Measurements from ENCODE around the gene CAST. TPM values are rescaled to one million over a fixed set of nuclear protein-coding genes. Genes with fewer than 3 reads are reported as not detected.

Gene CAST
- total and polyA plus RNA-seq, 8 donors: 54.0 to 458 (median 209) TPM

DNA sequence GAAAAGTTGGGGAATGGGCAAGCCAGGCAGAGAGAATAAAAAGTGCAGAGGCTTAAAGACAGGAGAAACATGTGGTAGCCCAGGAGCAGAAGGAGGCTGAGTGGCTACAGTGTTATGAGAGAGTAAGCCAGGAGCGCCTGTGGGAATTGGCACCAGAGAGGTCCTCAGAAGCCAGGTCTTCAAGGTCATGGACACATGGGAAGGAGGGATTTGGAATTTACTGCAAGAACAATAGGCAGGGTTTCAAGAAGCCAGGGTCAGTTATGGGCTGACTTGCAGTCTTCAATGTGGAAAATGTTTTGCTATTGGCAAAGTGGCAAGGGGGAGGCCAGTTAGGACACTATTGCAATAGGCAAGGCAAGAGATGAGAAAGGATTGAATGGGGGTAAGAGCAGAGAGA is 116.2 kb downstream of the CAST start:
- peaks cover 0 to 54% (median 25%) of the 10 kb centered on the region in 4 donors for H3K4me1 ChIP-seq
- DNase-seq: no peak
- 65 to 97% (median 81%) methylated on average over 1 of the region's 1 CpG for WGBS, 5 donors
- intact Hi-C loops (cut with DNase I; ENCODE audit: low total_unique reads): no loop called here
- H3K27ac ChIP-seq: no peak overlapping the region
- TF ChIP-seq POLR2A (IDR thresholded peaks at IDR 0.05) (no peak), EP300 (IDR thresholded peaks at IDR 0.05) (no peak), POLR2AphosphoS5 (IDR thresholded peaks at IDR 0.05) (no peak)
- TF ChIP-seq, protein P1, sequence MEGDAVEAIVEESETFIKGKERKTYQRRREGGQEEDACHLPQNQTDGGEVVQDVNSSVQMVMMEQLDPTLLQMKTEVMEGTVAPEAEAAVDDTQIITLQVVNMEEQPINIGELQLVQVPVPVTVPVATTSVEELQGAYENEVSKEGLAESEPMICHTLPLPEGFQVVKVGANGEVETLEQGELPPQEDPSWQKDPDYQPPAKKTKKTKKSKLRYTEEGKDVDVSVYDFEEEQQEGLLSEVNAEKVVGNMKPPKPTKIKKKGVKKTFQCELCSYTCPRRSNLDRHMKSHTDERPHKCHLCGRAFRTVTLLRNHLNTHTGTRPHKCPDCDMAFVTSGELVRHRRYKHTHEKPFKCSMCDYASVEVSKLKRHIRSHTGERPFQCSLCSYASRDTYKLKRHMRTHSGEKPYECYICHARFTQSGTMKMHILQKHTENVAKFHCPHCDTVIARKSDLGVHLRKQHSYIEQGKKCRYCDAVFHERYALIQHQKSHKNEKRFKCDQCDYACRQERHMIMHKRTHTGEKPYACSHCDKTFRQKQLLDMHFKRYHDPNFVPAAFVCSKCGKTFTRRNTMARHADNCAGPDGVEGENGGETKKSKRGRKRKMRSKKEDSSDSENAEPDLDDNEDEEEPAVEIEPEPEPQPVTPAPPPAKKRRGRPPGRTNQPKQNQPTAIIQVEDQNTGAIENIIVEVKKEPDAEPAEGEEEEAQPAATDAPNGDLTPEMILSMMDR (IDR thresholded peaks at IDR 0.05): no peak
- peaks cover 36 to 100% (median 87%) of the 10 kb centered on the region in 4 donors for H3K36me3 ChIP-seq
- no peaks in the 10 kb centered on the region for H3K9me3 ChIP-seq
- H3K27me3 ChIP-seq: no peaks in the 10 kb centered on the region
- H3K4me3 ChIP-seq: no peak overlapping the region

DNA sequence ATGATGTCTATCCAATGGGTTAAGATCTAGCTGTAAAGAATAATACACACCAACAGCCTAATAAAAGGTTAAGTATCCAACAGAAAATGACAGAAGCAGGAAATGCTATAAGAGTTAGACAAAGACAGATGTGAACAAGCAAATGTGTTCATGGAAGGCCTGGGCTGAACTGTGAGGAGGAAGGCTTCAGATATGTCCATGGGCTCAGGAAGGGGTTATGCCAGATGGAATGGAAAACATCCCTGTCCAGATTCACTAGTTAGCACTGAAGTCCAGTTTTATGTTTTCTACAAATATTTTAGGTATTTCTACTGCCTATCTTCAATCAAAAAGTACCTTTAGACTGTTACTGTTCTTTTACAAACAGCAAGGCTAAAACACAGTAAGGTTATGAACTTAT is 118.5 kb downstream of the CAST start:
- H3K9me3 ChIP-seq: no peaks in the 10 kb centered on the region
- no peak for DNase-seq
- H3K4me1 ChIP-seq: peaks cover 0 to 46% (median 25%) of the 10 kb centered on the region in 4 donors
- intact Hi-C loops (cut with DNase I; ENCODE audit: low total_unique reads): no loop called here
- peak overlapping the region in 3 of 5 donors; percentile 20 to 55 (median 34) for H3K27ac ChIP-seq
- H3K4me3 ChIP-seq: no peak overlapping the region
- H3K27me3 ChIP-seq: no peaks in the 10 kb centered on the region
- TF ChIP-seq, protein P1 (IDR thresholded peaks at IDR 0.05): no peak
- no peak for TF ChIP-seq POLR2A (IDR thresholded peaks at IDR 0.05)
- no peak for TF ChIP-seq POLR2AphosphoS5 (IDR thresholded peaks at IDR 0.05)
- no peak for TF ChIP-seq EP300 (IDR thresholded peaks at IDR 0.05)
- H3K36me3 ChIP-seq: peaks cover 26 to 100% (median 88%) of the 10 kb centered on the region in 4 donors

DNA sequence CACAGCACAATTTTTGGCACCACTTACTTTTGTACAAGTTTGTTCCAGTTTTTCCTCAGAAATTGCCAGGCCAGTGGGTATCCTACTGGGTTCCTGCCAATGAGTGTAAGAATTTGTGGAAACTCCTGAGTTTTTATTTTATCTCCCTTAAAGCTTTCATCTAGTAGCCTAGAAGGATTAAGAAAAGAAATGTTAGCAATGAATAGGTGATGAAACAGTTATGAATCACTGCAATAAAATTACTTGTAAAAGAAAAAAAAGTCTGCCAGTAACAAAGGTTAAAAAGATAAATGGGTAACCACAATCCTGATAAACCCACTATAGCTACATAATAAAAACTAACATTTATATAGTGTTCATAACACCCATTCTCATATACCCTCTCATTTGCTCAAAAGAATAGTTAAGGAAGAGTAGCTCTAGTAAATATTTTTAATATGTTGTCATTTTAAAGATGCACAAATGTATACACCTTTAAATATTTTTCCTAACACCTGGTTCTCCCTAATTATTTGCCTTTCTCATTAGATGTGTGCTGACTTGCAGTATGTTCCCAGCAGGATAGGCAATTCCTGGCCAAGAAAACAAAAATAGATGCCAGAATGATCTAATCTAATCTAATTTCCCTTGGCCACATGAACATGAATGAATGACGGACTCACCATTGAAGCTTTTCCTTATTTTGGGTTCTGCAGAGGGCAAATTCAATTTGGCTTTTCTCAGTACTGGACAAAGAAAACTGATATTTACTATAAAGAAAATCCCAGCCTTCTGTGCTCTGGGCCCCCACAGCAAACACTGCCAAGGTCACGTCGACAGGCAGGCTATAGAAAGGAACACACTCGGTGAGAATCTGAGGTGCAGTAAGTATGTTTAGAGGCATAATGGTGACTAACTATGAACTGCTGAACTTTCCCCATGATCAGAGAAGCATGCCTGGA is 119.1 kb downstream of the CAST start:
- Histone ChIP-seq H3K36me3 (peaks cover 20 to 100% (median 88%) of the 10 kb centered on the region in 4 donors), H3K27ac (peak overlapping the region in 3 of 5 donors; percentile 20 to 55 (median 34)), H3K27me3 (no peaks in the 10 kb centered on the region), H3K4me3 (no peak overlapping the region), H3K9me3 (no peaks in the 10 kb centered on the region), H3K4me1 (peaks cover 0 to 39% (median 25%) of the 10 kb centered on the region in 4 donors)
- intact Hi-C loops (cut with DNase I; ENCODE audit: low total_unique reads): no loop called here
- 26 to 51% (median 47%) methylated on average over 4 of the region's 4 CpGs for WGBS, 5 donors
- DNase-seq: peak in 1 of 2 donors; percentile 48
- TF ChIP-seq POLR2A (IDR thresholded peaks at IDR 0.05) (no peak), EP300 (IDR thresholded peaks at IDR 0.05) (no peak), POLR2AphosphoS5 (IDR thresholded peaks at IDR 0.05) (no peak)
- TF ChIP-seq, protein P1 (IDR thresholded peaks at IDR 0.05): no peak

DNA sequence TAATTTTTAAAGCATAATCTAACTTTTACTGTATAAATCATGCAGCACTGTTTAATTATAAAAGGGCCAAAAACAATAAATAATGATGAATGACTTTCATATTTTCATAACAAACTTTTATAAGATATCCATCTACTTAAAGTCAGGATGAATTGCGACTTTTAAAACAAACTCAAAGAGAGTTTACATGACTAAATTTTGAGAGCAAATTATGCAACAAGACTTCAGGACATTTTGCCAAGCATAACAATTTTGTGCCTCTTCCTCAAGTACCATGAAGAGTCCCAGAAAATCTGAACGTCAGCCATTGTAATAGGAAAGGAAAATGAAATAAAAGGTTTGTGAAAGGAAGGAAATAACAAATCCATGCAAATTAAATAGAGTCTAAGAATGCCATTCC is 121.2 kb downstream of the CAST start:
- no peak overlapping the region for H3K4me3 ChIP-seq
- intact Hi-C loops (cut with DNase I; ENCODE audit: low total_unique reads): no loop called here
- H3K4me1 ChIP-seq: peaks cover 0 to 26% (median 16%) of the 10 kb centered on the region in 4 donors
- no peak overlapping the region for H3K27ac ChIP-seq
- DNase-seq: no peak
- no peaks in the 10 kb centered on the region for H3K27me3 ChIP-seq
- H3K36me3 ChIP-seq: peaks cover 21 to 99% (median 92%) of the 10 kb centered on the region in 4 donors
- no peaks in the 10 kb centered on the region for H3K9me3 ChIP-seq
- 60 to 89% (median 72%) methylated on average over 2 of the region's 2 CpGs for WGBS, 5 donors
- no peak for TF ChIP-seq POLR2AphosphoS5 (IDR thresholded peaks at IDR 0.05)
- TF ChIP-seq, protein P1 (IDR thresholded peaks at IDR 0.05): no peak
- no peak for TF ChIP-seq POLR2A (IDR thresholded peaks at IDR 0.05)
- no peak for TF ChIP-seq EP300 (IDR thresholded peaks at IDR 0.05)

Data from stomach (tissue), 9 donors.